Measurements from ENCODE around the gene RAPH1. TPM values are rescaled to one million over a fixed set of nuclear protein-coding genes. Genes with fewer than 3 reads are reported as not detected.
"Not testable (repeated sequence)": the region's sequence is repeated elsewhere in the genome, so short reads cannot be mapped to it uniquely, and the experiment has no call there.

RAPH1 gene
- total RNA-seq, 1 experiment from 2014 or later, result 31.4 TPM

DNA sequence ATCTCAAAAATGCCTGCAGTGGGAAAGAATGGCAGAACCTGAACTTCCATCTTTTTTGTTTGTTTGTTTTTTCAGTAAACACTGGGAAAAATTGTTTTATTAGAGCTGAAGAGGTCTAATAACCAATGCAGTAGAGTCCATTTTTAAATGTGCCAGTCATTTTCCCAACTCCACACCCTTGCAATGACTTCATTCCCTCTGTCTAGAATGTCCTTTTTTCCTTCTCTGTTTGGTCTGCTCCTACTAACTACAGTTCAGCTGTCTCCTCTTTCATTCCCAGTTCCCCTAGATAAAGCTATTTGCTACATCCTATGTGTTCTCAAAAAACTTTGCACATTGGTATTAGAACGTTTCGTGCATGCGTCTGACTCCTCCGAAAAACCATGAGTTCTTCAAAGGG is 9.3 kb upstream of the RAPH1 start:
- POLR2A ChIA-PET, result no interaction called here
- ATAC-seq, result no peak
- Histone ChIP-seq H3K4me3 (ENCODE audit: low read depth in 2 of 2, low read length in 2 of 2) (no peak overlapping the region), H3K4me1 (ENCODE audit: control insufficient read depth, insufficient read depth, low read length) (no peaks in the 10 kb centered on the region), H3K27me3 (ENCODE audit: control insufficient read depth, insufficient read depth, low read length) (peaks cover 4% of the 10 kb centered on the region; the same call in 1 of the 2 replicates), H3K9me3 (ENCODE audit: control insufficient read depth, insufficient read depth, low read depth, low read length) (no peaks in the 10 kb centered on the region), H3K27ac (ENCODE audit: low read length) (no peak overlapping the region), H3K36me3 (ENCODE audit: control insufficient read depth, insufficient read depth, low read length) (no peaks in the 10 kb centered on the region)
- TF ChIP-seq, protein P1, sequence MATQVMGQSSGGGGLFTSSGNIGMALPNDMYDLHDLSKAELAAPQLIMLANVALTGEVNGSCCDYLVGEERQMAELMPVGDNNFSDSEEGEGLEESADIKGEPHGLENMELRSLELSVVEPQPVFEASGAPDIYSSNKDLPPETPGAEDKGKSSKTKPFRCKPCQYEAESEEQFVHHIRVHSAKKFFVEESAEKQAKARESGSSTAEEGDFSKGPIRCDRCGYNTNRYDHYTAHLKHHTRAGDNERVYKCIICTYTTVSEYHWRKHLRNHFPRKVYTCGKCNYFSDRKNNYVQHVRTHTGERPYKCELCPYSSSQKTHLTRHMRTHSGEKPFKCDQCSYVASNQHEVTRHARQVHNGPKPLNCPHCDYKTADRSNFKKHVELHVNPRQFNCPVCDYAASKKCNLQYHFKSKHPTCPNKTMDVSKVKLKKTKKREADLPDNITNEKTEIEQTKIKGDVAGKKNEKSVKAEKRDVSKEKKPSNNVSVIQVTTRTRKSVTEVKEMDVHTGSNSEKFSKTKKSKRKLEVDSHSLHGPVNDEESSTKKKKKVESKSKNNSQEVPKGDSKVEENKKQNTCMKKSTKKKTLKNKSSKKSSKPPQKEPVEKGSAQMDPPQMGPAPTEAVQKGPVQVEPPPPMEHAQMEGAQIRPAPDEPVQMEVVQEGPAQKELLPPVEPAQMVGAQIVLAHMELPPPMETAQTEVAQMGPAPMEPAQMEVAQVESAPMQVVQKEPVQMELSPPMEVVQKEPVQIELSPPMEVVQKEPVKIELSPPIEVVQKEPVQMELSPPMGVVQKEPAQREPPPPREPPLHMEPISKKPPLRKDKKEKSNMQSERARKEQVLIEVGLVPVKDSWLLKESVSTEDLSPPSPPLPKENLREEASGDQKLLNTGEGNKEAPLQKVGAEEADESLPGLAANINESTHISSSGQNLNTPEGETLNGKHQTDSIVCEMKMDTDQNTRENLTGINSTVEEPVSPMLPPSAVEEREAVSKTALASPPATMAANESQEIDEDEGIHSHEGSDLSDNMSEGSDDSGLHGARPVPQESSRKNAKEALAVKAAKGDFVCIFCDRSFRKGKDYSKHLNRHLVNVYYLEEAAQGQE (IDR thresholded peaks at IDR 0.05; ENCODE audit: insufficient read depth in 1 of 2, low read depth in 2 of 2, low read length in 1 of 2), result no peak
- no peak for TF ChIP-seq SIN3A (IDR thresholded peaks at IDR 0.05; ENCODE audit: borderline replicate concordance, insufficient read depth, low read depth, low read length)
- TF ChIP-seq POLR2AphosphoS5 (IDR thresholded peaks at IDR 0.05; ENCODE audit: low read depth, low read length), result no peak
- TF ChIP-seq TCF7L2 (IDR thresholded peaks at IDR 0.05; ENCODE audit: low read depth, low read length), result no peak
- no peak for TF ChIP-seq CTCF (IDR thresholded peaks at IDR 0.05)
- intact Hi-C loops (cut with micrococcal nuclease; ENCODE audit: unreplicated experiment), result no loop called here
- DNase-seq (ENCODE audit: low read depth, low spot score), result no peak
- CTCF ChIA-PET, result no interaction called here
- BruUV-seq (replicated peaks), result no TSS peak
- in situ Hi-C loops (cut with HindIII; ENCODE audit: low pct_unique_long_range_greater_than_20kb, low sequenced_read_pairs), result no loop called here

DNA sequence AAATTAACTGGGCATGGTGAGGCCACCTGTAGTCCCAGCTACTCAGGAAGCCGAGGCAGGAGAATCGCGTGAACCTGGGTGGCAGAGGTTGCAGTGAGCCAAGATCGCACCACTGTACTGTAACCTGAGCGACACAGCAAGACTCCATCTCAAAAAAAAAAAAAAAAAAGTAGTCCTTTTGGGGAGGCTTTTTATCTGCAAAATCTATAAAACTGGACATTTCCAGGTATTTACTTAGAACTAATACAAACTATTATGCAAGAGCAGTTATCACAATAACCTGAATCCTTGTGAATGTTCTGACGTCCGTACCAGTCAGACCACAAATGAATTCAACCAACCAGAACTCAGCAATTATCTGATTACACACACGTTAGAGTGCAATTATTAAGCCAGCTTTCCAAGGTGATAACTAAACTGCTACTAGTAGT is 8.8 kb upstream of the RAPH1 start:
- intact Hi-C loops (cut with micrococcal nuclease; ENCODE audit: unreplicated experiment), result no loop called here
- H3K4me3 ChIP-seq (ENCODE audit: low read depth in 2 of 2, low read length in 2 of 2), result no peak overlapping the region
- DNase-seq (ENCODE audit: low read depth, low spot score) (no peak), ATAC-seq (no peak)
- POLR2A ChIA-PET, result no interaction called here
- no peaks in the 10 kb centered on the region for H3K36me3 ChIP-seq (ENCODE audit: control insufficient read depth, insufficient read depth, low read length)
- peaks cover 4% of the 10 kb centered on the region; the same call in 1 of the 2 replicates for H3K27me3 ChIP-seq (ENCODE audit: control insufficient read depth, insufficient read depth, low read length)
- no peaks in the 10 kb centered on the region for H3K4me1 ChIP-seq (ENCODE audit: control insufficient read depth, insufficient read depth, low read length)
- H3K27ac ChIP-seq (ENCODE audit: low read length), result no peak overlapping the region
- no TSS peak for BruUV-seq (replicated peaks)
- H3K9me3 ChIP-seq (ENCODE audit: control insufficient read depth, insufficient read depth, low read depth, low read length), result no peaks in the 10 kb centered on the region
- TF ChIP-seq CTCF (IDR thresholded peaks at IDR 0.05) (no peak), POLR2AphosphoS5 (IDR thresholded peaks at IDR 0.05; ENCODE audit: low read depth, low read length) (no peak), SIN3A (IDR thresholded peaks at IDR 0.05; ENCODE audit: borderline replicate concordance, insufficient read depth, low read depth, low read length) (no peak)
- CTCF ChIA-PET, result no interaction called here
- in situ Hi-C loops (cut with HindIII; ENCODE audit: low pct_unique_long_range_greater_than_20kb, low sequenced_read_pairs), result no loop called here

DNA sequence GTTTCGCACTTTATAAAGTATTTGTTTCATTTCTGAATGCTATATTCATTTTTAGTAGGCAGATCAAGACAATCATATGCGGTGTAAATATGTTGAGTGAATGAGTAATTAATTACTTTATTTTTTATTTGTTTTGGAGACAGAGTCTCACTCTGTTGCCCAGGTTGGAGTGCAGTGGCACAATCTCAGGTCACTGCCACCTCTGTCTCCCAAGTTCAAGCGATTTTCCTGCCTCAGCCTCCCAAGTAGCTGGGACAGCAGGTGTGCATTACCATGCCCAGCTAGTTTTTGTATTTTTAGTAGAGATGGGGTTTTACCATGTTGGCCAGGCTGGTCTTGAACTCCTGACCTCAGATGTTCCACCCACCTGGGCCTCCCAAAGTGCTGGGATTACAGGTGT is 5.5 kb upstream of the RAPH1 start:
- POLR2A ChIA-PET, result interaction anchor here (0.6 kb wide), 1 partner anchor 226 kb away, joined by 4 read pairs; no protein-coding TSS in a partner anchor
- DNase-seq (ENCODE audit: low read depth, low spot score), result not testable (repeated sequence)

GRCh38 chr2:203538237-203538636 is 3.1 kb upstream of the RAPH1 start:
- H3K9me3 ChIP-seq (ENCODE audit: control insufficient read depth, insufficient read depth, low read depth, low read length); H3K4me1 ChIP-seq (ENCODE audit: control insufficient read depth, insufficient read depth, low read length); H3K27ac ChIP-seq (ENCODE audit: low read length); BruUV-seq (replicated peaks); POLR2A ChIA-PET; H3K4me3 ChIP-seq (ENCODE audit: low read depth in 2 of 2, low read length in 2 of 2); ATAC-seq; intact Hi-C loops (cut with micrococcal nuclease; ENCODE audit: unreplicated experiment); DNase-seq (ENCODE audit: low read depth, low spot score); H3K36me3 ChIP-seq (ENCODE audit: control insufficient read depth, insufficient read depth, low read length); in situ Hi-C loops (cut with HindIII; ENCODE audit: low pct_unique_long_range_greater_than_20kb, low sequenced_read_pairs); H3K27me3 ChIP-seq (ENCODE audit: control insufficient read depth, insufficient read depth, low read length): not testable (repeated sequence)
- CTCF ChIA-PET, result interaction anchor here (0.6 kb wide), 1 partner anchor 111 kb away, joined by 3 read pairs; no protein-coding TSS in a partner anchor

More for the DNA sequence above, 5.5 kb upstream of the RAPH1 start:
- intact Hi-C loops (cut with micrococcal nuclease; ENCODE audit: unreplicated experiment); in situ Hi-C loops (cut with HindIII; ENCODE audit: low pct_unique_long_range_greater_than_20kb, low sequenced_read_pairs); H3K36me3 ChIP-seq (ENCODE audit: control insufficient read depth, insufficient read depth, low read length); H3K9me3 ChIP-seq (ENCODE audit: control insufficient read depth, insufficient read depth, low read depth, low read length); H3K4me1 ChIP-seq (ENCODE audit: control insufficient read depth, insufficient read depth, low read length); CTCF ChIA-PET; H3K4me3 ChIP-seq (ENCODE audit: low read depth in 2 of 2, low read length in 2 of 2); H3K27ac ChIP-seq (ENCODE audit: low read length); ATAC-seq; BruUV-seq (replicated peaks); H3K27me3 ChIP-seq (ENCODE audit: control insufficient read depth, insufficient read depth, low read length): not testable (repeated sequence)

- in situ Hi-C loops (cut with HindIII; ENCODE audit: low pct_unique_long_range_greater_than_20kb, low sequenced_read_pairs); CTCF ChIA-PET: not testable (repeated sequence)
Measured at GRCh38 chr2:203536586-203536951, 1.5 kb upstream of the RAPH1 start.

More at GRCh38 chr2:203536586-203536951, 1.5 kb upstream of the RAPH1 start:
- H3K27ac ChIP-seq (ENCODE audit: low read length); ATAC-seq; BruUV-seq (replicated peaks); intact Hi-C loops (cut with micrococcal nuclease; ENCODE audit: unreplicated experiment); DNase-seq (ENCODE audit: low read depth, low spot score); H3K36me3 ChIP-seq (ENCODE audit: control insufficient read depth, insufficient read depth, low read length); H3K9me3 ChIP-seq (ENCODE audit: control insufficient read depth, insufficient read depth, low read depth, low read length); H3K4me3 ChIP-seq (ENCODE audit: low read depth in 2 of 2, low read length in 2 of 2); H3K27me3 ChIP-seq (ENCODE audit: control insufficient read depth, insufficient read depth, low read length): not testable (repeated sequence)
- POLR2A ChIA-PET, result interaction anchor here (0.6 kb wide), 1 partner anchor 143 kb away, joined by 3 read pairs; no protein-coding TSS in a partner anchor
- H3K4me1 ChIP-seq (ENCODE audit: control insufficient read depth, insufficient read depth, low read length), result peaks cover 18% of the 10 kb centered on the region

Measured in Panc1 (cell line).